Right cardiac atrium (tissue), 5 donors: ENCODE measurements around the gene HTR3D. TPM values are rescaled to one million over a fixed set of nuclear protein-coding genes. Genes with fewer than 3 reads are reported as not detected.
A peak's percentile ranks its signal among the peaks of the same experiment; 100 is the strongest.
"Not testable (repeated sequence)": the region's sequence is repeated elsewhere in the genome, so short reads cannot be mapped to it uniquely, and the experiment has no call there.

Source experiments
- ATAC-seq, 2 donors: fragments of 200-7000 bp; cut with Tn5 transposase; one replicate each; pipeline versions ENCODE4 v1.8.0 to v1.9.1; 2020; ENCODE audit warnings: moderate library complexity in 2 of 2, mild to moderate bottlenecking in 1 of 2
- DNase-seq, 3 donors: peaks; one replicate each; pipeline ENCODE4 v3.0.0-alpha.2; 2020
- H3K27ac ChIP-seq: one replicate; pipeline ENCODE4 v1.5.1; 2013; ENCODE audit warnings: mild to moderate bottlenecking, low read length, control low read depth, moderate library complexity
- H3K27me3 ChIP-seq: one replicate; pipeline ENCODE4 v1.6.1; 2013; ENCODE audit not compliant: control insufficient read depth, insufficient read depth
- H3K4me1 ChIP-seq: one replicate; pipeline ENCODE4 v1.6.1; 2013; ENCODE audit warnings: low read length; ENCODE audit not compliant: control insufficient read depth, insufficient read depth
- H3K4me3 ChIP-seq: one replicate; pipeline ENCODE4 v1.5.1; 2013; ENCODE audit warnings: low read length, control low read depth
- H3K9me3 ChIP-seq: one replicate; pipeline ENCODE4 v1.6.1; 2013; ENCODE audit warnings: low read length; ENCODE audit not compliant: control insufficient read depth
- WGBS: extraction: QIAGEN DNeasy Blood & Tissue Kit; methylation state at CpG from one replicate; pipeline ENCODE4 v1.1.7; 2013; 5-methylcytosine and 5-hydroxymethylcytosine counted together
- intact Hi-C, 4 donors: fragments of 100-400 bp; cut with DNase I; formaldehyde crosslinking; loops; one replicate each; pipeline versions ENCODE4 v1.11.0 to v1.14.0; 2022 to 2023
- polyA plus RNA-seq: library from polyadenylated mRNA; stranded (reverse); fragments of 200-250 nt; gene quantifications from one replicate; pipeline ENCODE4 v1.2.3, GENCODE V29; 2013
- total RNA-seq, 4 donors: library from RNA; stranded (reverse); fragmentation: NEBNext Ultra II Directional; extraction: Animal tissue kit (Norgen Biotek cat#: 25700); gene quantifications; one replicate each; pipeline ENCODE4 v1.2.1, GENCODE V29; 2021
- donor health status: healthy with polysubstance abuse.
- donor health status: DM: no; HTN: yes; CAD: no.
- donor health status: DM: no; HTN: no; CAD: no.
- donor health status: DM: no; HTN: yes; CAD: no; lungs with severe emphysema.
- donor health status: DM: yes; HTN: yes; CAD: no.

The HTR3D gene
- total and polyA plus RNA-seq, 5 donors = not detected

- peak; percentile 65 to 90 (median 88) for DNase-seq
- Histone ChIP-seq H3K27ac (peak overlapping the region; percentile 61), H3K4me3 (peak overlapping the region; percentile 70), H3K4me1 (peaks cover 4% of the 10 kb centered on the region), H3K27me3 (no peaks in the 10 kb centered on the region), H3K9me3 (no peaks in the 10 kb centered on the region)
- 5% methylated on average over 57 of the region's 57 CpGs for WGBS
- intact Hi-C loops = loop anchor here in 1 of 4 donors (10.0 kb wide), 1 partner anchor 132 kb away; the partner anchor contains the start of gene PARL
- ATAC-seq = peak; percentile 94
These were observed 14.5 kb upstream of the HTR3D start for GRCh38 chr3:184016811-184017671.

GRCh38 chr3:184017672-184018423, 13.7 kb upstream of the HTR3D start, which contains the start of gene ABCC5:
Gene ABCC5 (minus strand): TSS chr3:184017884. CDS start chr3:184014392, 3,492 bp downstream.
- intact Hi-C loops = loop anchor here in 1 of 4 donors (10.0 kb wide), 1 partner anchor 133 kb away; the partner anchor contains the start of gene PARL
- H3K4me1 ChIP-seq = peaks cover 4% of the 10 kb centered on the region
- WGBS = under 1% methylated on average over 55 of the region's 55 CpGs
- ATAC-seq (peak; percentile 99), DNase-seq (peak; percentile 96 to 97 (median 97))
- peak within 1 kb of the TSS; percentile 76 for H3K27ac ChIP-seq
- H3K27me3 ChIP-seq = no peaks in the 10 kb centered on the region
- no peaks in the 10 kb centered on the region for H3K9me3 ChIP-seq
- peak within 1 kb of the TSS; percentile 70 for H3K4me3 ChIP-seq

GRCh38 chr3:184018424-184018973, 13.0 kb upstream of the HTR3D start:
- Histone ChIP-seq H3K4me3 (peak overlapping the region; percentile 70), H3K4me1 (peaks cover 4% of the 10 kb centered on the region), H3K27ac (peak overlapping the region; percentile 76), H3K9me3 (no peaks in the 10 kb centered on the region), H3K27me3 (no peaks in the 10 kb centered on the region)
- 89% methylated on average over 21 of the region's 21 CpGs for WGBS
- DNase-seq (no peak), ATAC-seq (no peak)
- intact Hi-C loops = loop anchor here in 1 of 4 donors (10.0 kb wide), 1 partner anchor 134 kb away; the partner anchor contains the start of gene PARL

GRCh38 chr3:184022323-184022722, 9.2 kb upstream of the HTR3D start:
- H3K9me3 ChIP-seq = no peaks in the 10 kb centered on the region
- H3K4me3 ChIP-seq = no peak overlapping the region
- H3K27me3 ChIP-seq = no peaks in the 10 kb centered on the region
- ATAC-seq (no peak), DNase-seq (no peak)
- WGBS = 79% methylated on average over 7 of the region's 7 CpGs
- no peaks in the 10 kb centered on the region for H3K4me1 ChIP-seq
- intact Hi-C loops = no loop called here
- H3K27ac ChIP-seq = no peak overlapping the region

- H3K27ac ChIP-seq, H3K27me3 ChIP-seq, H3K9me3 ChIP-seq, DNase-seq, H3K4me1 ChIP-seq, H3K4me3 ChIP-seq, intact Hi-C loops, ATAC-seq: not testable (repeated sequence)
- WGBS = 55% methylated on average over 5 of the region's 5 CpGs
These were observed 6.3 kb upstream of the HTR3D start for GRCh38 chr3:184025256-184025655.

- H3K4me3 ChIP-seq, ATAC-seq, H3K4me1 ChIP-seq, intact Hi-C loops, H3K27me3 ChIP-seq, H3K27ac ChIP-seq, DNase-seq, H3K9me3 ChIP-seq: not testable (repeated sequence)
- WGBS = 94% methylated on average over 1 of the region's 1 CpG
These were observed 3.2 kb upstream of the HTR3D start for GRCh38 chr3:184028275-184028890.

GRCh38 chr3:184029443-184029842, 2.1 kb upstream of the HTR3D start:
- no peak overlapping the region for H3K27ac ChIP-seq
- intact Hi-C loops = no loop called here
- no peak overlapping the region for H3K4me3 ChIP-seq
- no peaks in the 10 kb centered on the region for H3K27me3 ChIP-seq
- no peaks in the 10 kb centered on the region for H3K4me1 ChIP-seq
- DNase-seq (peak in 1 of 3 donors; percentile 27), ATAC-seq (no peak)
- WGBS = 66% methylated on average over 2 of the region's 2 CpGs
- no peaks in the 10 kb centered on the region for H3K9me3 ChIP-seq

GRCh38 chr3:184030536-184030935, 1.0 kb upstream of the HTR3D start:
- 65% methylated on average over 3 of the region's 3 CpGs for WGBS
- ATAC-seq = no peak
- intact Hi-C loops = no loop called here
- Histone ChIP-seq H3K4me3 (no peak overlapping the region), H3K9me3 (no peaks in the 10 kb centered on the region), H3K27me3 (no peaks in the 10 kb centered on the region), H3K27ac (no peak overlapping the region), H3K4me1 (no peaks in the 10 kb centered on the region)
- no peak for DNase-seq

GRCh38 chr3:184037816-184038215, 6.3 kb downstream of the HTR3D start:
- 64% methylated on average over 7 of the region's 7 CpGs for WGBS
- ATAC-seq (no peak), DNase-seq (no peak)
- Histone ChIP-seq H3K27me3 (no peaks in the 10 kb centered on the region), H3K27ac (no peak overlapping the region), H3K9me3 (no peaks in the 10 kb centered on the region), H3K4me1 (no peaks in the 10 kb centered on the region), H3K4me3 (no peak overlapping the region)
- intact Hi-C loops = loop anchor here in 1 of 4 donors (2.0 kb wide), 1 partner anchor 17 kb away; no protein-coding TSS in a partner anchor

GRCh38 chr3:184038307-184038706, 6.8 kb downstream of the HTR3D start:
- H3K4me3 ChIP-seq, DNase-seq, H3K27ac ChIP-seq, H3K4me1 ChIP-seq, H3K9me3 ChIP-seq, ATAC-seq, H3K27me3 ChIP-seq: not testable (repeated sequence)
- intact Hi-C loops = loop anchor here in 1 of 4 donors (2.0 kb wide), 1 partner anchor 18 kb away; no protein-coding TSS in a partner anchor
- WGBS = 70% methylated on average over 9 of the region's 9 CpGs
